Measurements from ENCODE around the gene LHFPL6. TPM values are rescaled to one million over a fixed set of nuclear protein-coding genes. Genes with fewer than 3 reads are reported as not detected.

LHFPL6 gene
- total RNA-seq, 2 donors from 2014 or later, result 0.53 to 2.8 TPM

DNA sequence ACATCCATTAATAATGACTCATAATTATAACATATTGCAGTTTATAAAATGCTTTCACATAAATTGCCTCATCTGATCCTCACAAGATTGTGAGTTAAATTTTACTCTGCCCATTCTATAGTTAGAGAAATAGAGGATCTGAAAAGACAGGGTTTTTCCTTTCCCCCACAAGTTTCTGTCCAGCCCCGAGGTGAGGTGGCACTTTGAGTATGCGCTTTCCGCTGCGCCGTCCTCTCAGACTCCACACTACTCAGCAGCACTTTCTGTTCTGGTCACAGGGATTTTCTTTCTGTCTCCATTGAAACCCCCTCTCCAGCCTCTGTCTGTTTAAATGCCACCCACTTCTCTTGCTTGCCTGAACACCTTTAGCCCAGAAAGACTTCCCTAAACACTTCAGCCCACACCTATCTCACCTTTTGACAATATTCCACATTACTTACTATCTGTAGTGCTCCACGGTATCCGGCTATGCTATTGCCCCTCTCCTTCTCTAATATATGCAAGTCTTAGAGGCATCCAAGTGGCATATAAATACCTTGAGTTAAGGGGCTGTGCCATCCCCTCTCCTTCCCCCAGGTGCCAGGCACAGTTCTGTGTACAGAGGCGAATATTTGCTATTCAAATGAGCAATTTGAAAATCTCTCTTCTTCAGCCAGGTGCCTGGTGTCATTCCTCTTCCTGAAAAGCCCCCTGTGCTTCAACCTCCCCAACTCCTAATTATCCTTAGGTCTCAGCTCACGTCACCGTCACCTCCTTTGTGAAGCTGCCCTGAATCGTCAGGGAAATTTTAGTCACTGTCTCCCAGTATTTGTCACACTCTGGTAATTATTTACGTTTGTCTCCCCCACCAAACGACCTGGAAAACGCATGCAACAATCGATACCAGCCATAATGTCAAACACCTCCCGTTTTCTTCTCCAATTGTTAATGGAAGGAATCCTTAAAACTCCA lies 296.1 kb downstream of the LHFPL6 start:
- Histone ChIP-seq H3K4me3 (ENCODE audit: low read length) (no peak overlapping the region), H3K9ac (ENCODE audit: extremely low read depth, low read length, poor library complexity, severe bottlenecking) (no peak overlapping the region), H3K27me3 (ENCODE audit: control insufficient read depth, insufficient read depth, low read length, poor library complexity, severe bottlenecking) (no peaks in the 10 kb centered on the region), H3K4me1 (ENCODE audit: control insufficient read depth, insufficient read depth, low read length) (no peaks in the 10 kb centered on the region), H3K36me3 (ENCODE audit: control insufficient read depth, insufficient read depth, low read length) (no peaks in the 10 kb centered on the region), H3K27ac (ENCODE audit: low read depth, low read length) (no peak overlapping the region), H3K9me3 (ENCODE audit: control insufficient read depth, low read length) (no peaks in the 10 kb centered on the region)
- no peaks in the 10 kb centered on the region for H3K4me1 Mint-ChIP-seq
- no peaks in the 10 kb centered on the region for H3K36me3 Mint-ChIP-seq (ENCODE audit: low read depth)
- 84 to 88% methylated on average over 7 to 16 of the region's 16 CpGs for WGBS, 2 experiments (ENCODE audit: insufficient coverage in 1 of 2, insufficient read length in 1 of 2)
- no peak for DNase-seq
- H3K27ac Mint-ChIP-seq, result peak overlapping the region; percentile 15
- H3K9me3 Mint-ChIP-seq, result no peaks in the 10 kb centered on the region
- H3K27me3 Mint-ChIP-seq (ENCODE audit: insufficient read depth), result peaks cover 10% of the 10 kb centered on the region
- TF ChIP-seq, protein P1, sequence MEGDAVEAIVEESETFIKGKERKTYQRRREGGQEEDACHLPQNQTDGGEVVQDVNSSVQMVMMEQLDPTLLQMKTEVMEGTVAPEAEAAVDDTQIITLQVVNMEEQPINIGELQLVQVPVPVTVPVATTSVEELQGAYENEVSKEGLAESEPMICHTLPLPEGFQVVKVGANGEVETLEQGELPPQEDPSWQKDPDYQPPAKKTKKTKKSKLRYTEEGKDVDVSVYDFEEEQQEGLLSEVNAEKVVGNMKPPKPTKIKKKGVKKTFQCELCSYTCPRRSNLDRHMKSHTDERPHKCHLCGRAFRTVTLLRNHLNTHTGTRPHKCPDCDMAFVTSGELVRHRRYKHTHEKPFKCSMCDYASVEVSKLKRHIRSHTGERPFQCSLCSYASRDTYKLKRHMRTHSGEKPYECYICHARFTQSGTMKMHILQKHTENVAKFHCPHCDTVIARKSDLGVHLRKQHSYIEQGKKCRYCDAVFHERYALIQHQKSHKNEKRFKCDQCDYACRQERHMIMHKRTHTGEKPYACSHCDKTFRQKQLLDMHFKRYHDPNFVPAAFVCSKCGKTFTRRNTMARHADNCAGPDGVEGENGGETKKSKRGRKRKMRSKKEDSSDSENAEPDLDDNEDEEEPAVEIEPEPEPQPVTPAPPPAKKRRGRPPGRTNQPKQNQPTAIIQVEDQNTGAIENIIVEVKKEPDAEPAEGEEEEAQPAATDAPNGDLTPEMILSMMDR (conservative IDR thresholded peaks at IDR 0.05), result no peak
- H3K4me3 Mint-ChIP-seq, result no peak overlapping the region

DNA sequence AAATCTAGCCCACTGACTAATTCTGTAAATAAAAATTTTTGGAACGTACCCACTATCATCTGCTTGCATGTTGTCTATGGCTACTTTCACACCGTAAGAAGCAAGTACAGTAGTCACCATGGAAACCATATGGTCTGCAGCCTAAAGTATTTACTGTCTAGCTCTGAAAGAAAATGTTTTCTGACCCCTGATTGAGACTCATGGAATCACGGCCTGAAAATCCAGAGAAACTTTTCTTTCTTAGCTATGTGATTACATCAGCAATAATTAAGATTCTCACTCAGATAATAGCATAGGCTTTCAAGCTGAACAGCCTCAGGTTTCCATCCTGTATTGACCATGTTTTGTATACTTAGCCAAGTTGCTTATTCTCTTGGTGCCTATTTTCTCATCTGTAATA lies 300.2 kb downstream of the LHFPL6 start:
- no peak overlapping the region for H3K27ac Mint-ChIP-seq
- Histone ChIP-seq H3K27ac (ENCODE audit: low read depth, low read length) (no peak overlapping the region), H3K4me1 (ENCODE audit: control insufficient read depth, insufficient read depth, low read length) (no peaks in the 10 kb centered on the region), H3K4me3 (ENCODE audit: low read length) (no peak overlapping the region), H3K27me3 (ENCODE audit: control insufficient read depth, insufficient read depth, low read length, poor library complexity, severe bottlenecking) (no peaks in the 10 kb centered on the region), H3K36me3 (ENCODE audit: control insufficient read depth, insufficient read depth, low read length) (no peaks in the 10 kb centered on the region), H3K9me3 (ENCODE audit: control insufficient read depth, low read length) (peaks cover 6% of the 10 kb centered on the region), H3K9ac (ENCODE audit: extremely low read depth, low read length, poor library complexity, severe bottlenecking) (no peak overlapping the region)
- TF ChIP-seq, protein P1 (conservative IDR thresholded peaks at IDR 0.05), result no peak
- WGBS, 2 experiments (ENCODE audit: insufficient coverage in 1 of 2, insufficient read length in 1 of 2), result 89 to 94% methylated on average over 3 of the region's 3 CpGs
- H3K4me1 Mint-ChIP-seq, result no peaks in the 10 kb centered on the region
- no peak for DNase-seq
- H3K27me3 Mint-ChIP-seq (ENCODE audit: insufficient read depth), result peaks cover 2% of the 10 kb centered on the region
- peaks cover 6% of the 10 kb centered on the region for H3K9me3 Mint-ChIP-seq
- H3K4me3 Mint-ChIP-seq, result no peak overlapping the region
- H3K36me3 Mint-ChIP-seq (ENCODE audit: low read depth), result no peaks in the 10 kb centered on the region

DNA sequence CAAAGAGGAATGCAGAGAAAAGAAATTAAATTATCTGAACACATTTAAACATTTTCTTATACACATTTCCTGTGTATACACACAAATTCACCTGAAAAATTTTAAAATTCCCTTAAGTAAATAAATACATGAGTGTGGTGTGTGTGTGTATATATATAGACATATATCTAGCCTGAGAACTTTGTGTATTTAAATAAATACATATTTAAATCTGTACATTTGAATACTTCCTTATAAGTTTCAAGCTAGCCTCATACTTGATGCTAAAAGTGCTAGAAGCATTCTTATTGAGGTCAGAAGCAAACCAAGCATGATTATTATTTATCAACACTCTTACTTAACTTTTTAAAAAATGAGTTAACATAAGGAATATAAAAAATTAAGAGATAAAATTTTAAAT lies 304.0 kb downstream of the LHFPL6 start:
- Mint-ChIP-seq H3K4me1 (no peaks in the 10 kb centered on the region), H3K36me3 (ENCODE audit: low read depth) (peaks cover 5% of the 10 kb centered on the region), H3K27ac (no peak overlapping the region), H3K27me3 (ENCODE audit: insufficient read depth) (peaks cover 2% of the 10 kb centered on the region), H3K4me3 (no peak overlapping the region), H3K9me3 (peaks cover 37% of the 10 kb centered on the region)
- Histone ChIP-seq H3K27ac (ENCODE audit: low read depth, low read length) (no peak overlapping the region), H3K27me3 (ENCODE audit: control insufficient read depth, insufficient read depth, low read length, poor library complexity, severe bottlenecking) (no peaks in the 10 kb centered on the region), H3K4me3 (ENCODE audit: low read length) (no peak overlapping the region), H3K9ac (ENCODE audit: extremely low read depth, low read length, poor library complexity, severe bottlenecking) (no peak overlapping the region), H3K36me3 (ENCODE audit: control insufficient read depth, insufficient read depth, low read length) (no peaks in the 10 kb centered on the region), H3K9me3 (ENCODE audit: control insufficient read depth, low read length) (peaks cover 31% of the 10 kb centered on the region), H3K4me1 (ENCODE audit: control insufficient read depth, insufficient read depth, low read length) (no peaks in the 10 kb centered on the region)
- DNase-seq, result no peak
- TF ChIP-seq, protein P1 (conservative IDR thresholded peaks at IDR 0.05), result no peak
